Keratinocyte (primary cell): ENCODE results near the gene DCDC1.

Experiments
- EZH2 ChIP-seq: IDR thresholded peaks from one replicate; pipeline ENCODE4 v1.6.1; 2012; ENCODE audit warnings: inconsistent platforms, mild to moderate bottlenecking, low read length, moderate library complexity
- TF ChIP-seq, protein P1 (sequence below), 3 experiments: IDR thresholded peaks in 1 of 3; conservative IDR thresholded peaks in 1 of 3; optimal IDR thresholded peaks in 1 of 3; 2 replicates in 2 of 3; 3 replicates in 1 of 3; pipeline versions ENCODE3 to v1.5.1; 2011; ENCODE audit warnings: low read length in 3 of 3, mild to moderate bottlenecking in 3 of 3, moderate library complexity in 2 of 3, control low read depth in 1 of 3, inconsistent platforms in 1 of 3; ENCODE audit not compliant: insufficient read depth in 2 of 3; ENCODE audit errors: extremely low read depth in 1 of 3

DNA sequence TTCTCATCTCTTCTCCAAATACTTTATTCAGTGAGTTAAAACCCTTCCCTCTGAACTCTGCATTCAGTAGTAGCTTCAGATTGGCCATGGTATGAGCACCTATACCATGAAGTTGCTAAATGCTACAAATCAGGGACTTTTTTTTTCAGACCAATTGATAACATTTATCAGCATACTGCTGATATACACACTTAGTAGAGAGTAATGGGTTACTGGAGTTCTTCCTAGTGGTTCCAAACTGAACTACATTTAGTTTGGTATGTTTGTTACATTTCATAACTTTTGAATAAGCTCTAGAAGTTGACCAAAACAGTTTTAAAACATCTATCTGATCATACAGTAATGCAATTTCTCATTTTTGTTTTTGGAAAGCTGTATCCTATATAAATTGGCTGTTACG lies 104.7 kb downstream of the DCDC1 start:
- TF ChIP-seq, protein P1, sequence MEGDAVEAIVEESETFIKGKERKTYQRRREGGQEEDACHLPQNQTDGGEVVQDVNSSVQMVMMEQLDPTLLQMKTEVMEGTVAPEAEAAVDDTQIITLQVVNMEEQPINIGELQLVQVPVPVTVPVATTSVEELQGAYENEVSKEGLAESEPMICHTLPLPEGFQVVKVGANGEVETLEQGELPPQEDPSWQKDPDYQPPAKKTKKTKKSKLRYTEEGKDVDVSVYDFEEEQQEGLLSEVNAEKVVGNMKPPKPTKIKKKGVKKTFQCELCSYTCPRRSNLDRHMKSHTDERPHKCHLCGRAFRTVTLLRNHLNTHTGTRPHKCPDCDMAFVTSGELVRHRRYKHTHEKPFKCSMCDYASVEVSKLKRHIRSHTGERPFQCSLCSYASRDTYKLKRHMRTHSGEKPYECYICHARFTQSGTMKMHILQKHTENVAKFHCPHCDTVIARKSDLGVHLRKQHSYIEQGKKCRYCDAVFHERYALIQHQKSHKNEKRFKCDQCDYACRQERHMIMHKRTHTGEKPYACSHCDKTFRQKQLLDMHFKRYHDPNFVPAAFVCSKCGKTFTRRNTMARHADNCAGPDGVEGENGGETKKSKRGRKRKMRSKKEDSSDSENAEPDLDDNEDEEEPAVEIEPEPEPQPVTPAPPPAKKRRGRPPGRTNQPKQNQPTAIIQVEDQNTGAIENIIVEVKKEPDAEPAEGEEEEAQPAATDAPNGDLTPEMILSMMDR (optimal IDR thresholded peaks at IDR 0.05 in 1 of 3, IDR thresholded peaks at IDR 0.05 in 1 of 3, conservative IDR thresholded peaks at IDR 0.05 in 1 of 3; ENCODE audit: extremely low read depth in 1 of 3, insufficient read depth in 2 of 3, low read length in 3 of 3): no peak
- TF ChIP-seq EZH2: no peak
